H1 (cell line): ENCODE measurements around the gene PLCB2. TPM values are rescaled to one million over a fixed set of nuclear protein-coding genes. Genes with fewer than 3 reads are reported as not detected.

Experiments used
- CTCF ChIA-PET: fragments of 300-600 bp; sonication (Branson Sonifier 250); formaldehyde crosslinking; loops from one replicate; lab custom pipeline; 2021; ENCODE audit not compliant: partially characterized antibody; lab: Charles Lee
- POLR2A ChIA-PET: fragments of 300-600 bp; sonication (Branson Sonifier 250); formaldehyde crosslinking; loops from one replicate; lab custom pipeline; 2021; ENCODE audit warnings: inconsistent platforms; ENCODE audit not compliant: partially characterized antibody; lab: Charles Lee
- DNase-seq, 2 experiments: peaks; one replicate each; pipeline versions ENCODE4 v3.0.0 to v3.0.0-alpha.2; 2010 to 2022; ENCODE audit warnings: low spot score in 2 of 2, low read depth in 1 of 2, mixed read lengths in 1 of 2
- FAIRE-seq: peaks from 2 replicates; lab custom pipeline; 2011; peaks lifted over from hg19 to GRCh38; lab: Jason Lieb, UNC
- H2AFZ ChIP-seq: 2 replicates; pipeline ENCODE4 v1.8.1; 2012; ENCODE audit warnings: low read length, inconsistent platforms
- H2AK5ac ChIP-seq: 2 replicates; pipeline ENCODE4 v1.6.1; 2013; ENCODE audit warnings: low read depth, low read length
- H2BK120ac ChIP-seq: replicated peaks from 2 replicates; pipeline ENCODE3; 2013; ENCODE audit warnings: low read depth, low read length, inconsistent platforms
- H2BK12ac ChIP-seq: 2 replicates; pipeline ENCODE4 v1.6.1; 2013; ENCODE audit warnings: low read depth, low read length
- H2BK15ac ChIP-seq: 2 replicates; pipeline ENCODE4 v1.6.1; 2013; ENCODE audit warnings: low read length
- H2BK20ac ChIP-seq: 2 replicates; pipeline ENCODE4 v1.6.1; 2013; ENCODE audit warnings: low read length
- H2BK5ac ChIP-seq: 2 replicates; pipeline ENCODE4 v1.6.1; 2013; ENCODE audit warnings: low read depth, low read length
- H3K14ac ChIP-seq: 2 replicates; pipeline ENCODE4 v1.6.1; 2013; ENCODE audit warnings: inconsistent platforms; ENCODE audit not compliant: insufficient read length
- H3K18ac ChIP-seq: 2 replicates; pipeline ENCODE4 v1.6.1; 2013; ENCODE audit warnings: low read length; ENCODE audit errors: extremely low read depth
- H3K23ac ChIP-seq: 2 replicates; pipeline ENCODE4 v1.6.1; 2013; ENCODE audit warnings: inconsistent platforms; ENCODE audit not compliant: insufficient read length
- H3K23me2 ChIP-seq: 2 replicates; pipeline ENCODE4 v1.6.1; 2013; ENCODE audit warnings: low read depth, low read length
- H3K27ac ChIP-seq: 2 replicates; pipeline ENCODE4 v1.6.1; 2011; ENCODE audit warnings: low read depth, low read length, inconsistent platforms
- H3K27me3 ChIP-seq, 4 experiments: replicated peaks in 1 of 4; 1 replicate in 1 of 4; 2 replicates in 3 of 4; pipeline versions ENCODE4 v1.6.1 to v1.8.1; 2011 to 2013; ENCODE audit warnings: low read length in 3 of 4, mild to moderate bottlenecking in 3 of 4, inconsistent platforms in 2 of 4, mixed read lengths in 2 of 4, moderate library complexity in 1 of 4; ENCODE audit not compliant: control insufficient read depth in 3 of 4, insufficient read depth in 3 of 4; ENCODE audit errors: extremely low read depth in 1 of 4
- H3K36me3 ChIP-seq, 4 experiments: 2 replicates each; pipeline versions ENCODE4 v1.6.1 to v1.8.1; 2011 to 2013; ENCODE audit warnings: mild to moderate bottlenecking in 4 of 4, low read length in 3 of 4, moderate library complexity in 2 of 4, control low read depth in 1 of 4, inconsistent platforms in 1 of 4; ENCODE audit not compliant: insufficient read depth in 4 of 4, control insufficient read depth in 2 of 4
- H3K4ac ChIP-seq: replicated peaks from 2 replicates; pipeline ENCODE3; 2013; ENCODE audit warnings: low read length, low read depth, mixed read lengths, inconsistent platforms; ENCODE audit not compliant: insufficient read length
- H3K4me1 ChIP-seq, 4 experiments: replicated peaks in 1 of 4; 1 replicate in 1 of 4; 2 replicates in 3 of 4; pipeline versions ENCODE4 v1.6.1 to v1.8.1; 2011 to 2013; ENCODE audit warnings: low read length in 3 of 4, inconsistent platforms in 2 of 4, mixed read lengths in 1 of 4; ENCODE audit not compliant: insufficient read depth in 4 of 4, control insufficient read depth in 3 of 4
- H3K4me2 ChIP-seq, 2 experiments: 2 replicates each; pipeline versions ENCODE4 v1.6.1 to v1.8.1; 2011 to 2013; ENCODE audit warnings: low read depth in 2 of 2, low read length in 2 of 2, control low read depth in 1 of 2, inconsistent platforms in 1 of 2, mild to moderate bottlenecking in 1 of 2; ENCODE audit not compliant: insufficient read depth in 1 of 2
- H3K4me3 ChIP-seq, 4 experiments: fragments of 200-600, 300-600 bp in 1 of 4; sonication (generic), shearing (Covaris generic), sonication (Bioruptor Twin) in 1 of 4; 2 replicates each; pipeline versions ENCODE4 v1.5.1 to v1.8.1; 2011 to 2016; ENCODE audit warnings: low read length in 4 of 4, low read depth in 3 of 4, control low read depth in 2 of 4, inconsistent platforms in 2 of 4, mild to moderate bottlenecking in 2 of 4, mixed read lengths in 1 of 4, moderate library complexity in 1 of 4; ENCODE audit not compliant: insufficient read depth in 2 of 4; ENCODE audit errors: extremely low read depth in 1 of 4
- H3K56ac ChIP-seq: replicated peaks from 2 replicates; pipeline ENCODE3; 2013; ENCODE audit warnings: low read depth, mild to moderate bottlenecking, mixed read lengths, low read length, inconsistent platforms; ENCODE audit not compliant: insufficient read length
- H3K79me1 ChIP-seq: 2 replicates; pipeline ENCODE4 v1.6.1; 2013; ENCODE audit warnings: low read depth, low read length, control low read depth
- H3K79me2 ChIP-seq, 2 experiments: 2 replicates each; pipeline versions ENCODE4 v1.6.1 to v1.8.1; 2012 to 2013; ENCODE audit warnings: low read length in 2 of 2, mild to moderate bottlenecking in 2 of 2, inconsistent platforms in 1 of 2; ENCODE audit not compliant: insufficient read depth in 2 of 2, control insufficient read depth in 1 of 2
- H3K9ac ChIP-seq, 4 experiments: replicated peaks in 1 of 4; 1 replicate in 1 of 4; 2 replicates in 3 of 4; pipeline versions ENCODE4 v1.6.1 to v1.8.1; 2011 to 2013; ENCODE audit warnings: low read depth in 3 of 4, low read length in 3 of 4, control low read depth in 2 of 4, mild to moderate bottlenecking in 2 of 4, moderate library complexity in 2 of 4, inconsistent platforms in 1 of 4; ENCODE audit errors: extremely low read depth in 1 of 4
- H3K9me3 ChIP-seq, 2 experiments: 2 replicates each; pipeline versions ENCODE4 v1.6.1 to v1.8.1; 2012 to 2013; ENCODE audit warnings: mild to moderate bottlenecking in 2 of 2, moderate library complexity in 2 of 2, control low read depth in 1 of 2, inconsistent platforms in 1 of 2, low read depth in 1 of 2, low read length in 1 of 2, mixed read lengths in 1 of 2; ENCODE audit not compliant: insufficient read depth in 2 of 2
- H4K20me1 ChIP-seq, 2 experiments: replicated peaks in 1 of 2; 2 replicates each; pipeline versions ENCODE3 to v1.8.1; 2011 to 2013; ENCODE audit warnings: inconsistent platforms in 2 of 2, low read length in 2 of 2, mild to moderate bottlenecking in 1 of 2; ENCODE audit not compliant: insufficient read depth in 2 of 2, control insufficient read depth in 1 of 2
- H4K5ac ChIP-seq: 2 replicates; pipeline ENCODE4 v1.6.1; 2013; ENCODE audit warnings: low read length, low read depth, mixed read lengths, inconsistent platforms; ENCODE audit not compliant: insufficient read length
- H4K8ac ChIP-seq: 2 replicates; pipeline ENCODE4 v1.8.0; 2013; ENCODE audit warnings: mild to moderate bottlenecking, moderate library complexity, low read length, inconsistent platforms; ENCODE audit not compliant: insufficient read depth; ENCODE audit errors: extremely low read depth
- H4K91ac ChIP-seq: replicated peaks from 2 replicates; pipeline ENCODE3; 2013; ENCODE audit warnings: low read length, mixed read lengths, inconsistent platforms; ENCODE audit not compliant: insufficient read length
- CHD2 ChIP-seq: IDR thresholded peaks from 2 replicates; pipeline ENCODE4 v1.6.1; 2012; ENCODE audit warnings: low read length, improper control_type of control experiment
- WGBS, 2 experiments: shearing (Covaris generic) in 1 of 2; methylation state at CpG; one replicate each; pipeline versions ENCODE4 v1.1.6 to v1.1.7; 2013 to 2015; ENCODE audit warnings: low lambda C conversion rate in 2 of 2, mixed read lengths in 2 of 2, inconsistent platforms in 1 of 2, low coverage in 1 of 2, missing lambda C conversion rate in 1 of 2; ENCODE audit not compliant: insufficient replicate concordance in 2 of 2, insufficient coverage in 1 of 2, insufficient read length in 1 of 2; ENCODE audit errors: extremely low coverage in 1 of 2, missing lambda C conversion rate in 1 of 2; 5-methylcytosine and 5-hydroxymethylcytosine counted together
- polyA plus RNA-seq, 7 experiments: library from polyadenylated mRNA; depleted of rRNA in 3 of 7; stranded (reverse) in 5 of 7; unstranded in 2 of 7; fragments of >200 nt in 5 of 7; fragments of 200-250 nt in 2 of 7; gene quantifications; 1 replicate in 5 of 7; 2 replicates in 1 of 7; 4 replicates in 1 of 7; pipeline versions ENCODE4 v1.2.1 to v1.2.3, GENCODE V29; 2011 to 2013; ENCODE audit warnings: missing spikeins in 2 of 7, mixed read lengths in 2 of 7
- total RNA-seq: library from RNA; stranded (reverse); fragmentation: NEBNext Ultra II Directional; extraction: Animal tissue kit (Norgen Biotek cat#: 25700); gene quantifications from 2 replicates; pipeline ENCODE4 v1.2.1, GENCODE V29; 2021

PLCB2 gene
- total and polyA plus RNA-seq, 2 of the 8 experiments (the other 6 are each of a cell fraction or from before 2014, with no cell fraction given), result 7.2 to 8.4 TPM

DNA sequence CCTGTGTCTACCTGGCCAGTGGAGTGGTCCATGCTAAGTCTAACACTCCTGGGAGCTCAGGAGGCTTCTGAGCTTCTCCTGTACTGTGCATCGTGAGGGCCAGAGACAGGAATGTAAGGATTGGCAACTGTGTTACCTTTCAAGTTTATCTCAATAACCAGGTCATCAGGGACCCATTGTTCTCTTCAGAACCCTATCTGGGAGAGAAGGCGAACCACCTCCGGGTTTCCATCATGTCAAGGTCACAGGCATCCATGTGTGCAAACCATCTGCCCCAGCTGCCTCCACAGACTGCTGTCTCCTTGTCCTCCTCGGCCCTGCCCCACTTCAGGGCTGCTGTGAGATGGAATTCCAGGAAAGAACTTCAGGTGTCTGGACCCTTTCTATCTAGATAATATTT lies 30.8 kb downstream of the PLCB2 start:
- Histone ChIP-seq H2BK5ac (no peak overlapping the region), H3K4me3 (no peak overlapping the region), H3K9ac (no peak overlapping the region), H3K56ac (no peak overlapping the region), H3K4ac (no peak overlapping the region), H2AK5ac (no peak overlapping the region), H4K5ac (no peak overlapping the region), H4K20me1 (no peaks in the 10 kb centered on the region), H3K14ac (no peak overlapping the region), H3K4me2 (no peak overlapping the region), H3K36me3 (peaks cover 0 to 6% (median 0%) of the 10 kb centered on the region in 4 experiments; a peak in 1 of 8 replicates), H3K9me3 (no peaks in the 10 kb centered on the region), H2BK20ac (no peak overlapping the region), H2BK120ac (no peak overlapping the region), H2BK15ac (no peak overlapping the region), H3K18ac (no peak overlapping the region), H2AFZ (no peak overlapping the region), H3K79me2 (no peaks in the 10 kb centered on the region), H4K8ac (no peak overlapping the region), H3K27ac (no peak overlapping the region), H3K4me1 (peaks cover 7 to 20% (median 14%) of the 10 kb centered on the region in 4 experiments), H2BK12ac (0 out of 2 replicates have a peak overlapping the region, but pooled peaks have one; percentile 17), H3K23ac (no peak overlapping the region), H3K79me1 (no peaks in the 10 kb centered on the region), H4K91ac (no peak overlapping the region), H3K23me2 (peaks cover 7% of the 10 kb centered on the region; the same call in 1 of the 2 replicates), H3K27me3 (peaks cover 16 to 31% (median 23%) of the 10 kb centered on the region in 4 experiments; a peak in 6 of 7 replicates)
- ChIA-PET CTCF (interaction anchor here (0.6 to 27.9 kb wide), 9 partner anchors 15 to 1102 kb away, joined by 3 to 1340 read pairs (median 217); partner anchors contain the start of genes BMF, CCDC9B, INAFM2 and PAK6), POLR2A (interaction anchor here (1.5 to 1.7 kb wide), 2 partner anchors 12 to 25 kb away, joined by 5 read pairs; no protein-coding TSS in a partner anchor)
- TF ChIP-seq CHD2, result no peak
- WGBS, 2 experiments, result 88% methylated on average over 4 of the region's 4 CpGs; no CpG with 5 or more reads in 1 of the 2 experiments
- DNase-seq (no peak), FAIRE-seq (no peak)
